ENCODE data around the gene CDC42BPG. TPM values are rescaled to one million over a fixed set of nuclear protein-coding genes. Genes with fewer than 3 reads are reported as not detected.

CDC42BPG gene
- total RNA-seq, 1 experiment from 2014 or later: 21.6 TPM

DNA sequence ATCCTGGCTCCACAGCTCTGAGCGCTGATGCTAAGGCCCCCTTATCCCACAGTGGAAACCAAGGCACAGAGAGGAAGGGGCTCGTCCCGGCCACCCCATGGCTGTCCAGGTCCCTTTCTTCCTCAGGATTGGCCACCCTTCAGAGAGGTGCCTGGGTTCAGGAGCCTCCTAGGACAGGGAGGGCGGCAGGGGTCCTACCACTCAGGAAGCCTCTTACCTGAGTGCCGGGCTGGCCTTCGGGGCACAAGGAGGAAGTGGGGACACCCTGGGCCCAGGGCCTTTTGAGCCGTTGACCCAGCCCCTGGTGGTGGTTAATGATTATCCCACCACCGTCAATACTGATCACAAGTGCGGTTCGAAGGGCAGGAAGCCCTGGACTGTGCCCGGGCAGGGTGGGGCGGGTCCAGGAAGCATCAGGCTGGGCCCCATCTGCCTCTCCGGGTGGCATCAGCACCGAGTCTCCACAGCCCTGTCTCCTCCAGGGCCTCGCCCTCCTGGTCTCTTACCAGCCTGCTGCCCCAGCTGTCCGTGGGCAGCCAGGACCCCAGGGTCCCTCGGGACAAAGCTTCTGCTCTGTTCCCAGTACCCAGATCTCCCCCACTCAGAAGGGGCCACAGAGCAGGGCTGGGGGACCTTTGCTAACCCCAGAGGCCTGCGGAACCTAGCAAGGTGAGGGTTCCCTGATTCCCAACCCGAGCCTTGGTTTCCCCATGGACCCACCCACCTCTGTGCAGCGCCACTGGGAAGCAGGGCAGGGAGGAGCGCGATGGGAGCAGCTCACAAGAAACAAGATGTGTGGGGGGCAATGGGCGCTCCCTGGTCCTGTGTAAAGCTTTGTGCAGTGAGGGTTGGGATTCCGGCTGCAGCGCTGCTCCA is 49.0 kb upstream of the CDC42BPG start:
- TF ChIP-seq GABPB1 (CRISPR knock-in tag; IDR thresholded peaks at IDR 0.05) (peak; percentile 61), HMGA2 (CRISPR knock-in tag; IDR thresholded peaks at IDR 0.05) (no peak)
- TF ChIP-seq, protein P1, sequence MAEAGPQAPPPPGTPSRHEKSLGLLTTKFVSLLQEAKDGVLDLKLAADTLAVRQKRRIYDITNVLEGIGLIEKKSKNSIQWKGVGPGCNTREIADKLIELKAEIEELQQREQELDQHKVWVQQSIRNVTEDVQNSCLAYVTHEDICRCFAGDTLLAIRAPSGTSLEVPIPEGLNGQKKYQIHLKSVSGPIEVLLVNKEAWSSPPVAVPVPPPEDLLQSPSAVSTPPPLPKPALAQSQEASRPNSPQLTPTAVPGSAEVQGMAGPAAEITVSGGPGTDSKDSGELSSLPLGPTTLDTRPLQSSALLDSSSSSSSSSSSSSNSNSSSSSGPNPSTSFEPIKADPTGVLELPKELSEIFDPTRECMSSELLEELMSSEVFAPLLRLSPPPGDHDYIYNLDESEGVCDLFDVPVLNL (CRISPR knock-in tag; IDR thresholded peaks at IDR 0.05; ENCODE audit: borderline replicate concordance, low read depth): no peak
- 0 out of 2 replicates have a peak, but pooled peaks cover 3% of the 10 kb centered on the region for H3K36me3 Mint-ChIP-seq
- no peak overlapping the region for H3K4me3 Mint-ChIP-seq
- H3K9me3 Mint-ChIP-seq: no peaks in the 10 kb centered on the region
- H3K27me3 Mint-ChIP-seq (ENCODE audit: low read depth): no peaks in the 10 kb centered on the region
- peaks cover 6% of the 10 kb centered on the region for H3K4me1 Mint-ChIP-seq
- ChIA-PET CTCF (interaction anchor here (0.9 to 22.9 kb wide), 11 partner anchors 12 to 103 kb away, joined by 3 to 372 read pairs (median 4); partner anchors contain the start of genes BATF2, CDC42BPG, EHD1 and PPP2R5B), POLR2A (no interaction called here)
- no peak overlapping the region for H3K27ac Mint-ChIP-seq
- DNase-seq (ENCODE audit: low spot score) (no peak), ATAC-seq (no peak)

GRCh38 chr11:64892838-64893193 is 48.4 kb upstream of the CDC42BPG start:
- no peak for TF ChIP-seq ZNF416 (CRISPR knock-in tag; IDR thresholded peaks at IDR 0.05)
- no peak for TF ChIP-seq TEAD4 (CRISPR knock-in tag; IDR thresholded peaks at IDR 0.05)
- H3K36me3 Mint-ChIP-seq: 0 out of 2 replicates have a peak, but pooled peaks cover 3% of the 10 kb centered on the region
- POLR2A ChIA-PET: no interaction called here
- H3K9me3 Mint-ChIP-seq: no peaks in the 10 kb centered on the region
- CTCF ChIA-PET: interaction anchor here (1.0 to 22.9 kb wide), 4 partner anchors 18 to 105 kb away, joined by 3 to 372 read pairs (median 8); partner anchors contain the start of gene CDC42BPG
- H3K4me1 Mint-ChIP-seq: peaks cover 10% of the 10 kb centered on the region
- DNase-seq (ENCODE audit: low spot score): no peak
- no peak overlapping the region for H3K4me3 Mint-ChIP-seq
- H3K27ac Mint-ChIP-seq: no peak overlapping the region
- H3K27me3 Mint-ChIP-seq (ENCODE audit: low read depth): no peaks in the 10 kb centered on the region
- no peak for ATAC-seq

DNA sequence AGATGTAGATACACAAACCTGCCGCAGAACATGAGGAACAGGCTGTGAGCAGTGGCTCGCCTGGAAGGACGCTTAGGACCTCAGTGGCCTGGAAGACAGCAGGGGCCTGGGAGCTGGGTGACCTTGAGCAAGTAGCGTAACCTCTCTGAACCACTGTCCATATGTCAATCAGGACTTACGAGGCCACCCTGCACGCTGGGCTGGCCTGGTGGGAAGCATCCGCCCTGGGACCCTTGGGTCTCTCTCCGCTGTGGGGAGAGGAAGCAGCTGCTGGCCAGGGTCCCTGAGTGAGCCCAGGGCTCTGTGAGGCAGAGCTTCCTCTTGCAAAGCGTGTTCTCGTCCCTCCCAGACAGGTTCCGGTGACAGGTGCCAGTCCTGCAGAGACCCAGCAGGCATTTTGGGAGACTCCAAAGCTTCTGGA is 48.0 kb upstream of the CDC42BPG start:
- Mint-ChIP-seq H3K4me3 (no peak overlapping the region), H3K27me3 (ENCODE audit: low read depth) (no peaks in the 10 kb centered on the region), H3K36me3 (0 out of 2 replicates have a peak, but pooled peaks cover 3% of the 10 kb centered on the region), H3K27ac (peak overlapping the region; percentile 20; the same call in 1 of the 2 replicates), H3K9me3 (no peaks in the 10 kb centered on the region), H3K4me1 (peaks cover 13% of the 10 kb centered on the region)
- DNase-seq (ENCODE audit: low spot score): no peak
- POLR2A ChIA-PET: no interaction called here
- CTCF ChIA-PET: interaction anchor here (1.0 to 22.9 kb wide), 4 partner anchors 17 to 105 kb away, joined by 3 to 372 read pairs (median 8); partner anchors contain the start of gene CDC42BPG
- ATAC-seq: no peak
- TF ChIP-seq CREM (CRISPR knock-in tag; IDR thresholded peaks at IDR 0.05) (no peak), ZNF423 (CRISPR knock-in tag; IDR thresholded peaks at IDR 0.05) (no peak), EMX1 (CRISPR knock-in tag; IDR thresholded peaks at IDR 0.05) (no peak), FOXK1 (CRISPR knock-in tag; IDR thresholded peaks at IDR 0.05) (no peak), ATF1 (CRISPR knock-in tag; IDR thresholded peaks at IDR 0.05) (no peak), CBFB (CRISPR knock-in tag; IDR thresholded peaks at IDR 0.05; ENCODE audit: low read depth) (no peak), PRDM15 (CRISPR knock-in tag; IDR thresholded peaks at IDR 0.05) (no peak), ETV6 (CRISPR knock-in tag; IDR thresholded peaks at IDR 0.05) (no peak), IRF2 (CRISPR knock-in tag; IDR thresholded peaks at IDR 0.05; ENCODE audit: borderline replicate concordance, low read depth) (no peak), MLX (CRISPR knock-in tag; IDR thresholded peaks at IDR 0.05) (no peak), TP53 (CRISPR knock-in tag; IDR thresholded peaks at IDR 0.05) (no peak), NR3C1 (CRISPR knock-in tag; conservative IDR thresholded peaks at IDR 0.05; ENCODE audit: low read depth) (no peak), USF2 (CRISPR knock-in tag; IDR thresholded peaks at IDR 0.05) (no peak), FOXJ3 (CRISPR knock-in tag; IDR thresholded peaks at IDR 0.05; ENCODE audit: borderline replicate concordance) (no peak)
- TF ChIP-seq, protein P2, sequence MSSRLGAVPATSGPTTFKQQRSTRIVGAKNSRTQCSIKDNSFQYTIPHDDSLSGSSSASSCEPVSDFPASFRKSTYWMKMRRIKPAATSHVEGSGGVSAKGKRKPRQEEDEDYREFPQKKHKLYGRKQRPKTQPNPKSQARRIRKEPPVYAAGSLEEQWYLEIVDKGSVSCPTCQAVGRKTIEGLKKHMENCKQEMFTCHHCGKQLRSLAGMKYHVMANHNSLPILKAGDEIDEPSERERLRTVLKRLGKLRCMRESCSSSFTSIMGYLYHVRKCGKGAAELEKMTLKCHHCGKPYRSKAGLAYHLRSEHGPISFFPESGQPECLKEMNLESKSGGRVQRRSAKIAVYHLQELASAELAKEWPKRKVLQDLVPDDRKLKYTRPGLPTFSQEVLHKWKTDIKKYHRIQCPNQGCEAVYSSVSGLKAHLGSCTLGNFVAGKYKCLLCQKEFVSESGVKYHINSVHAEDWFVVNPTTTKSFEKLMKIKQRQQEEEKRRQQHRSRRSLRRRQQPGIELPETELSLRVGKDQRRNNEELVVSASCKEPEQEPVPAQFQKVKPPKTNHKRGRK (CRISPR knock-in tag; IDR thresholded peaks at IDR 0.05; ENCODE audit: borderline replicate concordance): no peak
- TF ChIP-seq, protein P3, sequence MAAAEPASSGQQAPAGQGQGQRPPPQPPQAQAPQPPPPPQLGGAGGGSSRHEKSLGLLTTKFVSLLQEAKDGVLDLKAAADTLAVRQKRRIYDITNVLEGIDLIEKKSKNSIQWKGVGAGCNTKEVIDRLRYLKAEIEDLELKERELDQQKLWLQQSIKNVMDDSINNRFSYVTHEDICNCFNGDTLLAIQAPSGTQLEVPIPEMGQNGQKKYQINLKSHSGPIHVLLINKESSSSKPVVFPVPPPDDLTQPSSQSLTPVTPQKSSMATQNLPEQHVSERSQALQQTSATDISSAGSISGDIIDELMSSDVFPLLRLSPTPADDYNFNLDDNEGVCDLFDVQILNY (CRISPR knock-in tag; IDR thresholded peaks at IDR 0.05): no peak
- TF ChIP-seq, protein P4, sequence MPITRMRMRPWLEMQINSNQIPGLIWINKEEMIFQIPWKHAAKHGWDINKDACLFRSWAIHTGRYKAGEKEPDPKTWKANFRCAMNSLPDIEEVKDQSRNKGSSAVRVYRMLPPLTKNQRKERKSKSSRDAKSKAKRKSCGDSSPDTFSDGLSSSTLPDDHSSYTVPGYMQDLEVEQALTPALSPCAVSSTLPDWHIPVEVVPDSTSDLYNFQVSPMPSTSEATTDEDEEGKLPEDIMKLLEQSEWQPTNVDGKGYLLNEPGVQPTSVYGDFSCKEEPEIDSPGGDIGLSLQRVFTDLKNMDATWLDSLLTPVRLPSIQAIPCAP (CRISPR knock-in tag; IDR thresholded peaks at IDR 0.05): no peak
